GM21576 (cell line): ENCODE data around the gene TESK2.
A peak's percentile ranks its signal among the peaks of the same experiment; 100 is the strongest.
"Not testable (repeated sequence)": the region's sequence is repeated elsewhere in the genome, so short reads cannot be mapped to it uniquely, and the experiment has no call there.

ENCODE experiments used
- ATAC-seq: cut with Tn5 transposase; IDR thresholded peaks from one replicate; pipeline ENCODE4 v1.9.1; 2021; ENCODE audit warnings: mild to moderate bottlenecking, moderate library complexity; ENCODE audit not compliant: unreplicated experiment

The TESK2 gene

GRCh38 chr1:45414746-45415145 is 76.2 kb downstream of the TESK2 start:
- no peak for ATAC-seq

GRCh38 chr1:45412899-45413298 is 78.1 kb downstream of the TESK2 start:
- no peak for ATAC-seq

GRCh38 chr1:45411510-45411899 is 79.5 kb downstream of the TESK2 start:
- ATAC-seq, result no peak

- no peak for ATAC-seq
Measured at GRCh38 chr1:45410850-45411509, 80.0 kb downstream of the TESK2 start.

GRCh38 chr1:45409276-45409675 is 81.7 kb downstream of the TESK2 start:
- no peak for ATAC-seq

- ATAC-seq, result no peak
Measured at GRCh38 chr1:45407629-45408287, 83.2 kb downstream of the TESK2 start.

- ATAC-seq, result no peak
Measured at GRCh38 chr1:45405636-45406035, 85.3 kb downstream of the TESK2 start.

GRCh38 chr1:45403718-45404117 is 87.2 kb downstream of the TESK2 start:
- ATAC-seq, result no peak

GRCh38 chr1:45403298-45403697 is 87.7 kb downstream of the TESK2 start:
- no peak for ATAC-seq

- ATAC-seq, result no peak
Measured at GRCh38 chr1:45401524-45401923, 89.4 kb downstream of the TESK2 start.

- no peak for ATAC-seq
Measured at GRCh38 chr1:45400049-45400448, 90.9 kb downstream of the TESK2 start.

- no peak for ATAC-seq
Measured at GRCh38 chr1:45397285-45397684, 93.7 kb downstream of the TESK2 start.

GRCh38 chr1:45395582-45395981 is 95.4 kb downstream of the TESK2 start:
- ATAC-seq, result no peak

- ATAC-seq, result no peak
Measured at GRCh38 chr1:45395051-45395450, 95.9 kb downstream of the TESK2 start.

GRCh38 chr1:45394342-45394741 is 96.6 kb downstream of the TESK2 start:
- ATAC-seq, result peak; percentile 73

GRCh38 chr1:45393718-45394302 is 97.2 kb downstream of the TESK2 start:
- ATAC-seq, result peak; percentile 78

GRCh38 chr1:45386219-45386618 is 104.7 kb downstream of the TESK2 start:
- ATAC-seq, result no peak

GRCh38 chr1:45385302-45385701 is 105.7 kb downstream of the TESK2 start:
- ATAC-seq, result no peak

- ATAC-seq, result not testable (repeated sequence)
Measured at GRCh38 chr1:45384213-45384612, 106.8 kb downstream of the TESK2 start.

GRCh38 chr1:45383191-45383590 is 107.8 kb downstream of the TESK2 start:
- no peak for ATAC-seq

- no peak for ATAC-seq
Measured at GRCh38 chr1:45381243-45381642, 109.7 kb downstream of the TESK2 start.

- ATAC-seq, result no peak
Measured at GRCh38 chr1:45380730-45381129, 110.2 kb downstream of the TESK2 start.
